ENCODE results near the gene NAGPA.

GRCh38 chr16:5040451-5040850, 6.7 kb upstream of the NAGPA start:
- TF ChIP-seq CTCF (IDR thresholded peaks at IDR 0.05) = no peak
- no peak for TF ChIP-seq POLR2A (IDR thresholded peaks at IDR 0.05)

Data from thyroid gland (tissue), 4 donors.